UCSD-AML1 (cell line): ENCODE results near the gene ELOA.
"Not testable (repeated sequence)": the region's sequence is repeated elsewhere in the genome, so short reads cannot be mapped to it uniquely, and the experiment has no call there.

Source experiments
- DNase-seq: peaks from one replicate; lab custom pipeline; 2025; ENCODE audit not compliant: unreplicated experiment; lab: John Stamatoyannopoulos, UW

ELOA gene

GRCh38 chr1:23743287-23744152 lies at the start of gene ELOA:
ELOA (plus strand) TSS chr1:23743471; CDS start chr1:23743504, 33 bp downstream.
- peak; percentile 84 for DNase-seq

GRCh38 chr1:23693599-23693998 lies 49.7 kb upstream of the ELOA start:
- no peak for DNase-seq

GRCh38 chr1:23694371-23694770 lies 48.9 kb upstream of the ELOA start:
- DNase-seq: no peak

- no peak for DNase-seq
Measured at GRCh38 chr1:23695667-23696066, 47.6 kb upstream of the ELOA start.

- no peak for DNase-seq
Measured at GRCh38 chr1:23696335-23696989, 46.8 kb upstream of the ELOA start.

- DNase-seq: no peak
Measured at GRCh38 chr1:23698466-23698865, 44.8 kb upstream of the ELOA start.

DNA sequence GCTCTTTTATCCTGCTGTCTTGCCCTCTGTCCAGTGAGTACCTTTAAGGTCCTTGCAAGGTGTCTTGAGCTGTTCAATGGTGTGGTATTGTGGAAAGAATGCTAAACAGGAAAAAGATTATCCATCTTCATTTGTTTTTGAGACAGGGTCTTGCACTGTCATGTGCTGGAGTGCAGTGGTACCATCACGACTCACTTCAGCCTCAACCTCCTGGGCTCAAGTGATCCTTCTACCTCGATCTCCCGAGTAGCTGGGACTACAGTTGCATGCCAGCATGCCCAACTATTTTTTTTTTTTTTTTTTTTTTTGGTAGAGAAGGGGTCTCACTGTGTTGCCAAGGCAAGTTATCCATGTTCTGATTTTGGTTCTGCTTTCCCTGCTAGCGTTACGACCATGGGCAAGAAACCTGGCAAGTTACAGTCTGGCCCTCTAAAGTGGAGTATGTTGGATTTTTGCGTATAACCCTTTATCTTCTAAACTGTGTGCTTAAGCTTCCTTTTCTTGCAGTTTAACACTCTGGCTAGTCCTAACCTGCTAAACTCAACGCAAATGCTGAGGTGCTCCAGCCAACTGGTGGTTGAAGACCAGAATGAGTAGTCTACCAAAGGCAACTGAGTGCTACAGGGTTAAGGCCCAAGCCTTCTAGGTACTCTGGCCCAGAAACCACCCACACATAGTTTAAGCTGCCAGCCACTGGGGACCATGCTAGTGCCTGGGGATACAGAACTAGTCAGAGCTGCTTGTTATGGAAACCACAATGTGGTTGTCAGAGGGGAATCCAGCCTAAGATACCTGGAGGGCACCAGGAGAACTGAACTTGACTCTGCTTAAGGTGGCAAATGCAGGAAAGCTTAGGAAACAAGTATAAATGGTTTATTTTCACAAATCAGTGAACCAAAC lies 43.7 kb upstream of the ELOA start:
- no peak for DNase-seq

DNA sequence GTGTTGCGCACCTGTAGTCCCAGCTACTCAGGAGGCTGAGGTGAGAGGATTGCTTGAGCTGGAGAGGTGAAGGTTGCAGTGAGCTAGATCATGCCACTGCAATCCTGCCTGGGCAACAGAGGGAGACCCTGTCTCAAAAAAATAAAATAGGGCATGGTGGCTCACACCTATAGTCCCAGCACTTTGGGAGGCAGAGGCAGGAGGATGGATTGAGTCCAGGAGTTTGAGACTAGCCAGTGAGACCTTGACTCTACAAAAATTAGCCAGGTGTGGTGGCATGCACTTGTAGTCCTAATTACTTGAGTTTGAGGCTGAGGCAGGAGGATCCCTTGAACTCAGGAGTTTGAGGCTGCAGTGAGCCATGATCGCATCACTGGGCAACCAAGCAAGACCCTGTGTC lies 42.0 kb upstream of the ELOA start:
- no peak for DNase-seq

GRCh38 chr1:23701996-23702395 lies 41.3 kb upstream of the ELOA start:
- no peak for DNase-seq

DNA sequence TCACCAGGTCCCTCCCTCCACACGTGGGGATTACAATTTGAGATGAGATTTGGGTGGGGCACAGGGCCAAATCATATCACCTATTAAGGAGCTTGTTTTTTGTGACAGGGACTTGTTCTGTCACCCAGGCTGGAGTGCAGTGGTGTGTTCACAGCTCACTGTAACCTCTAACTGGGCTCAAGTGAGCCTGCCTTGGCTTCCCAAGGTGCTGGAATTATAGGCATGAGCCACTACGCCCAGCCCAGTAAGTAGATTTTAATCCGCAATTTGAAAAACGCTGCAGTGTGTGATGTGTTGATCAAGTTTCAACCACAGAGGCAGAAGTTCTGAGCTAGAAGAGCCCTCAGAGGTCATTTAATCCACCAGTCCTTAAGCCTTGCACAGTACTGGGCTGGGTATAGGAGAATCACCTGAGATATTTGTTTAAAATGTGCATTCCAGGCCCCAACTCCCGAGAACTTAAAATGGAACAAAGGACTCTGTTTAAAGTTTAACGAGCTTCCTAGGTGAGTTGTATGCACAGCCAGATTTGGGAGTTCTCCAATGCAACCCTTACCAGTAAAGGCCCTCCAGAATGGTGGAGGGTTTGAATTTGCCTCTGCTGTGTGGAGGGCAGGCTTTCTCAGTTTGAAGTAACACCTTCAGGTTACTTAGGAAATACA lies 38.3 kb upstream of the ELOA start:
- no peak for DNase-seq

GRCh38 chr1:23709229-23709628 lies 34.0 kb upstream of the ELOA start:
- DNase-seq: no peak

DNA sequence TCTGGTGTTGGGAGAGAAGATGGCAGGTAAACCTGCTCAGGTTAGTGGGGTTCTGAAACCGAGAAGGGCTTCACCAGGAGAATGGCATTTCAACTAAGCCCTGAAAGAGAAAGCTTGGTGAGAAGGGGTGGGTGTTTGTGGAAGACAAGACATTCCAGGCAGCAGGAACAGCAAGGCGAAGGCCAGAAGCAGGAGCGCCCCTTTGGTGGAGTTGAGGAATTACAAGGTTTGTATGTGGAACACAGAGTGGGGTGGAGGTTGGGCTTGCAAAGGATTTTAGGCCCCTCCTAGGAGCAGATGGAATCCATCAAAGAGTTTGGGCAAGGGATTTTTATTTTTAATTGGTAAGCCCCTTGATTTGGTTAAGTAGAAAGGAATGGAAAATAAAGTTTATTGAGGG lies 24.8 kb upstream of the ELOA start:
- no peak for DNase-seq

DNA sequence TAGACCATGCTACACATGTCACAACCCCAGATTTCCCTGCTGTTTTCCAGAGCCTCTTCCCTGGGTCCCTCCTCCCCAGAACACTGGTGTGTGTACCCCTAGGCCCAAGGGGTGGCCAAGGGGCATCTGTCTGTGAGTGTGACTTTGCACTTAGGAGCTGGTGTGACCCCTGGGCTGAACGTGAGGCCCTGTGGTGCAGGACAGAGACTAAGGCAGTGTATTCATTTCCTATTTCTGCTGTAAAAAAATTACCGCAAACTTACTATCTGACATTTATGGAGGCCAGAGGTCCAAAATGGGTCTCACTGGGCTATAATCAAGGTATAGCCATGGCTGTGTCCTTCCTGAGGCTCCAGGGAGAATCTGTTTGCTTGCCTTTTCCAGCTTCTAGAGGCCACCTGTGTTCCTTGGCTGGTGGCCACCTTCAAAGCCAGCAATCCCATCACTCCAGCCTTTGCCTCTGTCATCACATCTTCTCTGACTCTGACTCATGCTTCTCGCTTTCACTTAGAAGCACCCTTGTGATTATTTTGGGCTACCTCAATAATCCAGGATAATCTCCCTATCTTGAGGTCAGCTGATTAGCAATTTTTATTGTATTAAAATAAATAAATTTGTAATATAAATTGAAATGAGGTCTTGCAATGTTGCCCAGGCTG lies 24.0 kb upstream of the ELOA start:
- no peak for DNase-seq

DNA sequence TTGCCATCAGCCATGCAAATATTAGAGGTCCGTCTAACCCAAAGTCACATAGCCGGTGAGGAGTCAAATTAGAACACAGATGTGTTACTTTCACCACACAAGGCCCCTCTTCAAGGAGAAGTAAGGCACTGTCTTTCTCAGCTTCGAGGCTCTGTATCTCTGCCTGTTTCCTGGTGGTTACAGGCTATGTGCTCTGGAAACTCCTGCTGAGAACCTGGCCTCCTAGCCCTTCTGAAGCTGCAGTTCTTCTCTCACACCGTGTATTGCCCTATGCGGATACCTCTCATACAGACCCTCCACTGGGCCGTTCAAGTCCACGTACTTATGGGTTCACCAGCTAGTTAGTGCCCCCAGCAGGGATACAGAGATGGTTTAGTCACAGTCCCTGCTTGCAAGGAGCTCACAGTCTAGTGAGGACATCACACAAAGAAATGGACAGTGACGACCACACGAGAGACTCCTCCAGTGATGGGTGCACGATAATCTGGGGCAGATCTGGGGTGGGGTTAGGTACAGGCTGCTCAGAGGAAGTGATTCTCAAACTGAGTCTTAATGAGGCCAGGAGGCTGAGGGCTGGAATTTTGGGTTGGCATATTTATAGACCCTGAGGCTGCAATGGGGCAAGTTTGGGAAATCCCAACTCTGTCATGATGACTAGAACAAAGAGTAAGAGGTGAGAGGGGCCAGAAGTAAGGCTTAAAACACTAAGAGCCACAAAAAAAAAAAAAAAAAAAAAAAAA lies 22.8 kb upstream of the ELOA start:
- no peak for DNase-seq

DNA sequence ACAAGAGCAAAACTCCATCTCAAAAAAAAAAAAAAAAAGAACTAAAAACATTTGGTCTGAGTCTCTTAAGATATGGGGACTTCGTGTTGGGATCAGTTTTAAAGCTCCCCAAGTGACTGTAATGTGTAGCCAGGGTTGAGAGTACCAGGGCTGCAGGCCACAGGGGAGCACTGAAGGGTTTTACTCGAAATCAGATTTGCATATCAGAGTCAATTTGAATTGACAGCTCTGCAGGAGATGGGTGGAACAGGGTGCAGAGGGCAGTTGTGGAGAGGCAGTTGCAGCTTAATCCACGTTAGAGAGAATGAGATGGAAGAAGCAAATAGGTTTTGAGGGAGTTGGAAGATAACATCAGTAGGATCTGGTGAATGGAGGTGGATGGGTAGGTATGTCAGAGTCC lies 20.6 kb upstream of the ELOA start:
- no peak for DNase-seq

GRCh38 chr1:23726686-23727085 lies 16.6 kb upstream of the ELOA start:
- DNase-seq: no peak

- DNase-seq: no peak
Measured at GRCh38 chr1:23727362-23727811, 15.9 kb upstream of the ELOA start.

- DNase-seq: no peak
Measured at GRCh38 chr1:23732363-23733224, 10.7 kb upstream of the ELOA start.

- DNase-seq: not testable (repeated sequence)
Measured at GRCh38 chr1:23733281-23733680, 10.0 kb upstream of the ELOA start.
